HG02870 (cell line): ENCODE data around the gene KAT2B.

Source experiments
- ATAC-seq: cut with Tn5 transposase; IDR thresholded peaks from one replicate; pipeline ENCODE4 v1.9.1; 2021; ENCODE audit warnings: mild to moderate bottlenecking, moderate library complexity; ENCODE audit not compliant: unreplicated experiment

KAT2B gene

DNA sequence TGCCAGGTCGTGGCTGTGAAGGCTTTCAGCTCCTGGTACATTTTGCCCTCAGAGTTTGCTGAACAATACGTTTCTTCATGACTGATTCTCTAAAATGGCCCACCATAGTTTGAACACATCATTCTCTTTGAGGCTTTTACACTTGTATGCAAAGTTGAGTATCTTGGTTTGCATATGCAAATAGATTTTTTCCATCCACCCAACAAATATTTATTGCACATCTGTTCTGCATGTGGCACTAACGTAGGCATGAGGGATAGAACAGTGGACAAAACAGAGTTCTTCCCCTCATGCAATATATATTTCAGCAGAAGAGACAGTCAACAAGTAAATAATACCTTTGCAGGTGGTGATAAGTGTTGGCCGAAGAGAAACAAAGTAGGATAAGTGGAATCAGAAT is 55.2 kb downstream of the KAT2B start:
- no peak for ATAC-seq

DNA sequence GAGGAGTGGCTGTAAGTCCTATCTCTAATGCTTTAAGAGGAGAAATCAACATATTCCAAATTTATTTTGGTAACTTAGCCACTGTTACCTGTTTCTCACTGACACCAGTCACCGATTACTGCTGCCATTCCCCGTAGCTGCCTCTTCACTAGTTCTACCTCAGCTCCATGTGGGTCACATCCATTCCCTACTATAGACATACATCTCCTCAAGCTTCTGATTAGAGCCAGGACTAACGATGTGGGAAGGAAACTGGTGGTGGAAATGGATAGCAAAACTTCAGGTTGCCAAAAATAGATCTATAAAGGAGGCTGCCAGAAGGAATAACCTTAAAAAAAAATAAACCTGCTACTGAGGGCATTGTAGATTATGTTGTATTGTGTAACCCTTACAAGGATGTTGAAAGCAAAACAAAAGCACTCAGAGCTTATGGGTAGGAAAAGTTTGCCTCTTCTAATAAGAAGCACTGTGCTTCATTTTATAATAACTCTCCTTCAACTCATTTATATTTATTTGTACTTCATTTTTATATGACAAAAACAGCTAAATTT is 56.0 kb downstream of the KAT2B start:
- ATAC-seq = no peak

DNA sequence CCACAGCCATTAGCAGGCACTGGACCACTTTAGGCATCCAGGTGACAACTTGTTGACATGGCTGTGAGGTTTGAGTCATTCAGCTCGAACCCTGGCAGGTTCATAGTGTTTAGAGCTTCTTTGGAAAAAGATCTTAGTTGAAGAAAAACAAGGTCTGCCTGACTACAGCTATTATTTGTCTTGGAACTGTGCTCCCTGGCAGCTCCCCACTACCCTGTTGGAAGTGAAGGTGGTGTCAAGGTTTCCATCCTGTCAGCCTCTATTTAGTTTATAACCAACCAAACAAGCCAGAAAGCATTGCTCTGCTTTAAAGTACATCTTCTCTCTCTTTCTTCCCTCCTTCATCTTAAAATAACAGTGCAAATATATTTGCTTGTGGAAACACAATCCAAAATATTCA is 56.8 kb downstream of the KAT2B start:
- ATAC-seq = no peak

DNA sequence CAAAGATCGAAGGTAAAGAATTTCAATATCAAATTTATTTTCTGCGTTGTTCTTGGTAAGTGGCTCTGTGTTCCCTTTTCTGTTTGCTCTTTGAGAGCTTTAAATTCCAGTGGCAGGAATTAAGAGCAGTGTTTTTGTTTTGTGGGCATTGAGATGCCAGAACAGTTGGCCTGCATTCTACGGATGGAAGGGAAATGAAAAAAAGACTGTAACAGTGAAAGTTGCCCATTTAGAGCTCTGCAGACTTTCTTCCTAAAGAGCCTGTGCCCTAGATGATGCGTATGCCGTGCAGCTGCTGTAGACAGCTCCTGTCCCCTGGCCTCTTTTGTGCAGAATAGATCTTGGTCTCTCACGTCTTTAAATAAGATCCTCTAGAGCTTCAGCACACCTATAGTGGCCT is 58.8 kb downstream of the KAT2B start:
- no peak for ATAC-seq

DNA sequence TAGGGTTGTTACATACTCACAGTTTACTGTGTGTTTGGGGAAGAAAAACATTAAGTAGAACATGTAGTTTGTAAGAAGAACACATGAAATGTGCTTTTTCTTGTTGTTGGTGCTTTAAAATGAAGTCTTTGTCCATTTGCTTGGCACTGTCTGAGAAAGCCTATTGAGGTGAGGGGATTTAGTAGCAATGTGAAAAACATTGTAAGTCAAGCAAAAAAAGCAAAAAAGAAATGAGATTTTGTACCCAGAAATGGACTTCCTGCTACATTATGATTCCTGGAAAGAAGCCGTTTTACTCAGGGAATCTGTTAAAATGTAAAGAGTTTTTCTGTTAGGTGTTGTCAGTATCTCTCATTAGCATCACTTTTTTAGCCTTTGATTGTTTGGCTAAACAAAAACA is 59.9 kb downstream of the KAT2B start:
- no peak for ATAC-seq

DNA sequence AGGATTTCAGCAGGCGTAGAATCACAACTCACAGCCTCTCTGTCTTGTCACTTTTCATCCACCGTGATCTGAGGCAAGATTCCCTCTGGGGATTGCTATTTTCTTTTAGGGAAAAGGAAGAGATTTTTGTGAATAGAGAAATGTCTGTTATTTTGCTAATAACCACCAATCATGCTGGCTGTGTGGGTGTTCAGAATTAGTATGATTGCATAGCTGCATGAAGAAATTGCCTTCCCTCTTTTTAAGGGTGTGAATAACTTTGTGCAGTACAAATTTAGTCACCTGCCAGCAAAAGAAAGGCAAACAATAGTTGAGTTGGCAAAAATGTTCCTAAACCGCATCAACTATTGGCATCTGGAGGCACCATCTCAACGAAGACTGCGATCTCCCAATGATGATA is 60.8 kb downstream of the KAT2B start:
- no peak for ATAC-seq

DNA sequence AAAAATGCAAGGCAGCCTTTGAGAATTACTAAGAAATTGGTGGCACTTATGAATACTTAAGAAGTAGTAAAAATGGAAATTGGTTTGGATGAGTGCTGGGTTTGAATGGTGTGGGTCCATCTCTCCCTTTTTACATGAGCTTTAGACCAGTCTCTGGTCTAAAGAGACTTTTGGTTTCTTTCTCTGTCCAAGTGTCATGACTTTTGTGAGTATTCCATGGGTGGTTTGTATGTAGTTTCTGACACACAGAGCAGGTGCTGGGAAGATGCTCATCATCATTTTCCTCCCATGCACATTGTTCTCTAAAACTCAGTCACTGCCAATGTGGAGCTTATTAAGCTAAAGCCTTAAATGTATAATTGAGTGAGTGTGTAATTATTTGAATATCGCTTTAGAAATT is 63.5 kb downstream of the KAT2B start:
- peak; percentile 13 for ATAC-seq

DNA sequence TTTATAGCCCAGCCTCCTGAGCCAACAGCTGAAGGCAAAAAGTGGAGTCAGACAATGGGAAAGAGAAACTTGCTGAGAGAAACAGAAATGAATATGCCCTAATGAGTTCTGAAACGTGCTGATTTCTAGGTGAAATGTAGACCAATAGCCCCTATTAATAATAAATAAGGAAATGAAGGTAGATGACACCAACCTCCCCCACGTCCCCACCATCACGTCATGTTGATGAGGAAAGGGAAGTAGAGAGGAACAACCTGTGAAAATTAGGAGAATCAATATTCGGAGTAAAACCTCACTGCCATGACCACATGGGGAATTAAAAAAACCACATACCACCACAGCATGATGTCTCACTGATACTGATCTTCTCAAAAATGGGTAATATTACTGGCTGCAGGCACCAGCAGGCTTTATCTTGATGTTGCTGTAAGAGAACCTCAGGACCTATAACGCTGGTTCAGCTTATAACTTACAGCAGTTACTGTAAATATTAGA is 64.0 kb downstream of the KAT2B start:
- peak; percentile 73 for ATAC-seq

DNA sequence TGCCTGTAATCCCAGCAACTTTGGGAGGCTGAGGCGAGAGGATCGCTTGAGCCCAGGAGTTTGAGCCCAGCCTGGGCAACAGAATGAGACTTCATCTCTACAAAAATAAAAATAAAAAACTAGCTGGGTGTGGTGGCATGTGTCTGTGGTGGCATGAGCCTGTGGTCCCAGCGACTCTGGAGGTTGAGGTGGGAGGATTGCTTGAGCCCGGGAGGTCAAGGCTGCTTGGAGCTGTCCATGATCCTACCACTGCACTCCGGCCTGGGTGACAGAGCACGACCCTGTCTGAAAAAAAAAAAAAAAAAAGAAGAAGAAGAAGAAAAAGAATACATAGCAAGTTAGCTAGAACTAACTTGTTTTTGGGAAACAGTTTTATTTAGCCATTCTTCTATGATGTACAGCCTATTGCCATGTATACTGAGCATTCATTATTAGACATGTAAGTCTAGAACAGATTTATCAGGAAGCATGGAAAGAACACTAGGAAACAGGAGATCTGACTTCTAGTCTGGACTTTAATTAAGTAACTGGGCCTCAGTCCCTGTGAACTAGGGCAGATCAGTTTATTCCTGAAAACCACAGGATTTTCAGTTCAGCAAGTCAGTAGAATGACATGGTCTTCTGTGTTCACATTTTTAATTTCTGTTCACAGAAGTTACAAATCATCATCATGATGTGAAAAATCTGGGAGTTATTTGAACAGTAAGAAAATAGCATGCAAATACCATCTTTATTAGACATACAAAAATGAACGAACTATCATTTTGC is 65.5 kb downstream of the KAT2B start:
- no peak for ATAC-seq

DNA sequence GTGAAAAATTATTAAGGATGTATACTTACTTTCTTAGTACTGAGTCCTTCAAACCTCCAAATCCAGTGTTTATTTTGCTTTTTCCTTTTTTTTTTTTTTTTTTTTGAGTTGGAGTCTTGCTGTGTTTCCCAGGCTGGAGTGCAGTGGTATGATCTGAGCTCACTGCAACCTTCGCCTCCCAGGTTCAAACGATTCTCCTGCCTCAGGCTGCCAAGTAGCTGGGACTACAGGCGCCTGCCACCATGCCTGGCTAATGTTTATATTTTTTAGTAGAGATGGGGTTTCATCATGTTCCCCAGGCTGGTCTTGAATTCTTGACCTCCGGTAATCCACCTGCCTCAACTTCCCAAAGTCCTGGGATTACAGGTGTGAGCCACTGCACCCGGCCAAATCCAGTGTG is 67.5 kb downstream of the KAT2B start:
- no peak for ATAC-seq

DNA sequence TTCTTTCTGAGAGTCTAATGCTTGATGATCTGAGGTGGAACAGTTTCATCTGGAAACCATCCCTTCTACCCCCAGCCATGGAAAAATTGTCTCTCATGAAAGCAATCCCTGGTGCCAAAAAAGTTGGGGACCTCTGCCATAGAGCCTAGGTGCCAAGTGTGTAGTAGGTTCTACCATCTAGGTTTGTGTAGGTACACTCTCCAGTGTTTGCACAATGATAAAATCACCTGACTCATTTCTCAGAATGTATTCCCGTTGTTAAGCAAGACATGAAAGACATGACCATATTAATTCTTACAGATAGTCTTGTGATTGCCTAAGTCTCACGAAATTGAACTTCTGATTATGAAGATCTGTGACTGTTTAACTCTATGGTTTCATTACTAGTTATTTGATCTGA is 68.6 kb downstream of the KAT2B start:
- no peak for ATAC-seq

DNA sequence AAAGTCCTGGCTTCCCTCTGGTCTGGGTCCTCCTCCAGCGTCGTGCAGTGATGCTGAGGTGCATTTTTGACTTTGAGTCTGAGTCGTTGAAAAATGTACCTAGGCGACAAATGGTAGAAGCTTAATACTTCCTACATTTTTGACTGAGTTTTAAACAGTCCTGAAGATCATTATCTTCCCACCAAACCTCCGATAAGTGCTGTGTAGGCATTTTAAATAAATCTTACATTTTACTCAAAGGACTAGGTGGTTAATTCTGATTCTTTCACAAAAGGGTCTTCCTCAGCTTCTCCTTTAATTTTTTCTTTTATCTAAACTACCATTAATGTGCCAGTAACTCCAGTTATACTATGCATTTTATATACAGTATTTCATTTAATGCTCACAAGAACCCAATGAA is 70.6 kb downstream of the KAT2B start:
- no peak for ATAC-seq

DNA sequence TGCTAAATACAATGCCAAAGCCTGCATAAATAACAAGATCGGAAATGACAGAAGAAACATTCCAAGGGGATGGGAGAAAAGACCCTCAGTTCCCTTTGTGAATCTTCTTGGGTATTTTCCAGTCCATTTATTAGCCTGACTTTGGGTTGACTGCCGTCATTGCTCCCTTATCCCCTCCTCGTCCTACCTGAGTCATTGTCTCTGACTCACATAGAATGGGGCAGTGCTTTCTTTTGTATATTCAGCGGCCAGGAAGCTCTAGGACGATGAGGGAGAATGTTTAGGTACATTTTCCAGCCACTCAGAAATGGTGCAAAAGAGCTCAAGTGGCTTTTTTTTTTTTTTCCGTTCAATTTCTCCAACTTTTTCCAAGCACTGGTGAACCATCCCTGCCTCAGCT is 71.6 kb downstream of the KAT2B start:
- no peak for ATAC-seq

DNA sequence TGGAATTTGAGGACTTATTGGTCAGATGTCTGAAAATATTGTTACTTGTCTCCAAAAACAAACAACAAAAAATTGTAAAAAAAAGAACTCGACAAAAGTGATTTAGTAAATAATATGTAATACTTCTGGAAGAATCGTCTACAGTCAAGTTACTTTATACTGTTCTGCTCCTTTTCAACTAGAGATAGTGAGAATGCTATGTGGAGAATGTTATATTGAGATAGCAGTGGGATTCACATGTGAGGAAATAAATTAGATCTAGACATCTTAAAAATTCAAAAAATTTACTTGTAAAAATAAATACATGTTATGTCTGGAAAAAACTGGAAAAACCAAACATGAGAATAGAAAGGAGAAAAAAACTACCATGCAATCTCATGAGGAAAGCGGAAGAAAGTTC is 80.8 kb downstream of the KAT2B start:
- no peak for ATAC-seq

DNA sequence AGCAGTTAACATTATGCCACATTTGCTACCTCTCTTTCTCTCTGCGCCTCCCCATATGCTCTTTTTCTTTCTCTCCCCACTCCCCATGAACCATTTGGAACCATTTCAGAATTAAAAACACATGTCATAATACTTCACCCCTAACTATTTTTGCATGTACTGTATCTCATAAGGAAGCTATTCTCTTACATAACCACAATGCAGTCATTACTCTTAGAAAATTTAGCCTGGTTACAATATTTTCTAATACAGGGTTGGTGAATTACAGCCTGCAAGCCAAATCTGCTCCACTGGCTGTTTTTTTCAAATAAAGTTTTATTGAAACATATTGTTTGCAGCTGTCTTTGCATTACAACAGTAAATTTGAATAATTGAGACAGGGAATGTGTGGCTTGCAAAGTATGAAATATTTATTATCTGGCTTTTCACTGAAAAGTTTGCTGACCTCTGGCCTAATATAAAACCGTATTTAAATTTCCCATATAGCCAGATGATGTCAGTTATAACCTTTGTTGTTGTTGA is 82.9 kb downstream of the KAT2B start:
- no peak for ATAC-seq

DNA sequence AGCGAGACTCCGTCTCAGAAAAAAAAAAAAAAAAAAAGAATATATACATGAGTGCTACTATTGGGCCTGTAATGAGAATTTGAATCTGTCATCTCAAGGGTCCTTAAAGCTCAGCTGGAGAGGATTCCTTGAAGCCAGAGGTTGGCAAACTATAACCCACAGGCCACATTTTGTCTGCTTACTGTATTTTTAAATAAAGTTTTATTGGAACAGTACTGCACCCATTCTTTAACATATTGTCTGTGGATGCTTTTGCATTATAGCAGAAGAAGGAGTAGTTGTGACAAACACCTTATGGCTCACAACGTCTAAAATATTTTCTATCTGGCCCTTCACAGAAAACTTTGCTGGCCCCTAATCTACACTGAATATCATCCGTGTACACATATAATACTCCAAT is 85.0 kb downstream of the KAT2B start:
- no peak for ATAC-seq

DNA sequence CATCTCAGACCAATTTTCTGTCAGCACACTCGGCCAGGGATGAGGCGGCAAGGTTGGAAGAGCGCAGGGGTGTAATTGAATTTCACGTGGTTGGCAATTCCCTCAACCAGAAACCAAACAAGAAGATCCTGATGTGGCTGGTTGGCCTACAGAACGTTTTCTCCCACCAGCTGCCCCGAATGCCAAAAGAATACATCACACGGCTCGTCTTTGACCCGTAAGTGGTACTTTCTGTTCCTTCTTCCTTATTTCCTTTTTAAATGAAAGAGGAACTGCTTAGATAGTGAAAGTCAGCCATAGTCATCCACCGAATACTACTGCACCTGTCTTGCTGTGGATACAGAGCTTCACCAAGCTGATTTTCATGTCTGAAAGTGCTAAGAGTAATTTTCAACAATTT is 85.7 kb downstream of the KAT2B start:
- peak; percentile 100 for ATAC-seq

DNA sequence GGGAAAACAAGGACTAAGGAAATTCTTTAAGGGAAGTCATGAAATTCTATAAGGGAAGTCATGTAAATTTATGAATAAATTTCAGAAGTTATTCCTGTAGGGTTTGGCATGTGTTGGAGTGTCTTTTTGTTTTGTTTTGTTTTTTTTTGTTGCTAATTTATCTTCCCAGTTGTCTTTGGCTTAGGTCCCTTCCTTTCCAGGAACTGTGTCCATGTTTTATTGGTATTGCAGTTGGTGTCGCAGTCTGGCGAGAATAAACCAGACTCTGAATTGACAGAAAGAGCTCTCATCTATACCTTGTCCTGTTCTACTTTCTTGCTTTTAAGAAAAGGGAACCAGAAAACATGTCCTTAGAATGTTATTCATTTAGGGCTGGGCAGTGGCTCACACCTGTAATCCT is 88.1 kb downstream of the KAT2B start:
- no peak for ATAC-seq

DNA sequence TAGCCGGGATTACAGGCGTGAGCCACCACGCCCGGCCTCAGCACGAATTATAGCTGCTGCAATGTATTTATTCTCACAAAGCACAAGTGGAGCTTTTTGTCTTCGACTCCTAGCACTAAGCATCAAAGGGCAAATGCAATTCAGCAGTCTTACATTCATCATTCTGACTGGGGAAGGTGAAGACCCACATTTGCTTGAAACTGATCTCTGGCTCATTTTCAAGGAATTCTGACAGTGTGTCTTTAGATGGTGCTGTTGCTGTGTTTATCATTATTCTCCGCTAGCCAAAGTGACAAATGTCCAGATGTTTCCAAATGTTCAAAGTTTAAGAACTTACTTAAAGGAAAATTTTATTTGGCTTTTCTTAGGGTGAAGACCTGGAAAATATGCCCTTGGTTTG is 89.9 kb downstream of the KAT2B start:
- no peak for ATAC-seq

DNA sequence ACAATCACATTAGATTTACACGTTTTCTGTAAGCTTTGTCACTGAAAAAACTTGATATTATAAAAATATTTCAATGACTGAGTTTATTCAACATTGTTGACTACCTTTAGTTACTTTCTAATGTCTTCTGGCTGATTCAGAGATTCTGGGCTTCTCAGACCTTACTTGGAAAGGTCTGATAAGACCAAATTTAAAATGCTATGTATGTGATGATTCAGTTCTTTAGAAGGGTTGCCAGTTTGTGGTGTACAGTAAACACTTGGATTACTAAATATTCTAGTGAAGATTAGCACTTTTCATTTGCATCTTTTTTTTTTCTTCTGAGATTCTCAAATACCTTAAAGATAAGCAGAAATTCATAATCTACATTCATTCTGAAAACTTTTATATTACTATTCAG is 96.0 kb downstream of the KAT2B start:
- ATAC-seq = no peak

DNA sequence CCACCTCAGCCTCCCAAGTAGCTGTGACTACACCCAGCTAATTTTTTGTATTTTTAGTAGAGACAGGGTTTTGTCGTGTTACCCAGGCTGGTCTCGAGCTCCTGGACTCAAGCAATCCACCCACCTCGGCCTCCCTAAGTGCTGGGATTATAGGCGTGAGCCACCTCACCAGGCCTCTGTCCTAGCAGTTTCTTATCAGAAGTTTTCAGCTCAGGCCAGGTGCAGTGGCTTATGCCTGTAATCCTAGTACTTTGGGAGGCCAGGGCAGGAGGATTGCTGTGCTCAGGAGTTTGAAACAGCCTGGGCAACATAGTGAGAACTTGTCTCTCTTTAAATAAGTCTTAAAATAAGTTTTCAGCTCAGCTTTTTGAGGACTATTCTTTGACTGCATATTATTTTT is 97.4 kb downstream of the KAT2B start:
- ATAC-seq = no peak

DNA sequence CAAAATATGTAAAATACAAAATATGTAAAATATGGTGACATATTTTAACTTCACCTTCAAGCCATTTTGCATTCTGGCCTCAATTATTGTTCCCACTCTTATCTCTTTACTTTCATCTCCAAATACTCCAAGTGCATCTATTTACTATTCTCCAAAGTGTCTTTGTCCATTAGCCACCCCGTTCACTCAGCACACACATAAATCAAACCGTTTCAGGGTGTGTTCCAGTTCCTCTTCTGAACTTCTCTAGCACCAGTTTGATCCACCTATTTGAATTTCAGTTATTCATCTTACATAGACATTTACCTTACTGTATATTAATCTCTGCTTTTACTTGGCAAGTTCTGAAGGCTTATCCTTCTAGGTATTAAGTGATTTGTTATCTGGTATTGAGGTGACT is 100.6 kb downstream of the KAT2B start:
- no peak for ATAC-seq

DNA sequence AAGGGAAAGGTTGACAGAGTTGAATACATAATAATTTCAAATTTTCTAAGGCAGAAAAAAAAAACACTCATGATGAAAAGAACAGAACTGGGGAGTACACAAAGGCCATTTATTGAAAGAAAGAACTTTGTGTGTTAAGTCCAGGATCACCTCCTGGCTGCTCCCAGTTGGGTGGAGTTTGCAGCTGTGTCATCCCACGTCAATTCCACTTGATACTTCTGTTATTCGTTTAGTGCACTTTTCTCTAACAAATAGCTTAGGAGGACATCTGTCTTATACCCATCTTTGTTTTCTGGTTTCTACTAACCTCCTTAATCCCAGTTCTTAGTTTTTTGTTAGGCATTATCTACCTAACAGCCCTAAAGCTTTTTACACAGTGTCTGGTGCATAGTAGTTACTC is 101.1 kb downstream of the KAT2B start:
- no peak for ATAC-seq
